Retinal pigment epithelial cell (primary cell): ENCODE data around the gene CILP2.

Experiments used
- DNase-seq: peaks from one replicate; pipeline ENCODE4 v3.0.0-alpha.2; 2010; ENCODE audit warnings: low read depth
- H3K4me3 ChIP-seq: 2 replicates; pipeline ENCODE4 v1.5.1; 2011; ENCODE audit warnings: mild to moderate bottlenecking, low read length, control low read depth, moderate library complexity
- TF ChIP-seq, protein P1 (sequence below): conservative IDR thresholded peaks from 2 replicates; pipeline ENCODE4 v1.5.1; 2011; ENCODE audit warnings: low read depth, low read length, control low read depth, inconsistent platforms

Gene CILP2

DNA sequence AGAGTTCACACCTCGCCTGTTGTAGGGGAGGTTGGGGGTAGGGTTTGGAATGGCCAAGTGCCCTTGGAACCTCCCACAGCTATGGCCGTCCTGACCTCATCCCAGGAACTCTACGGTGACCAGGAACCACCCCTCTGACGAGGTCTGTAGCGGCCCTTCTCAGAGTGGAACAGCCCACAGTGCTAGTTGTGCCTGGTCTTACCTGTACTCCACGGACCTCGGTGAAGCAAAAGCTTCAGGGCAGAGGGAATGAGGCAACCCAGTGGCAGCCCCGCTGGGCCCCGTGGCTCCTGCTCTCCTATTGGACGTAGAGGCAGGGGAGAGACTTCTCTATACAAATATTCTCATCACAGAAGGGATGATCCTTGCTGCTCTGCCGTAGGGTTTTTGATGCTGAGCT lies 29.8 kb upstream of the CILP2 start:
- no peak overlapping the region for H3K4me3 ChIP-seq
- TF ChIP-seq, protein P1, sequence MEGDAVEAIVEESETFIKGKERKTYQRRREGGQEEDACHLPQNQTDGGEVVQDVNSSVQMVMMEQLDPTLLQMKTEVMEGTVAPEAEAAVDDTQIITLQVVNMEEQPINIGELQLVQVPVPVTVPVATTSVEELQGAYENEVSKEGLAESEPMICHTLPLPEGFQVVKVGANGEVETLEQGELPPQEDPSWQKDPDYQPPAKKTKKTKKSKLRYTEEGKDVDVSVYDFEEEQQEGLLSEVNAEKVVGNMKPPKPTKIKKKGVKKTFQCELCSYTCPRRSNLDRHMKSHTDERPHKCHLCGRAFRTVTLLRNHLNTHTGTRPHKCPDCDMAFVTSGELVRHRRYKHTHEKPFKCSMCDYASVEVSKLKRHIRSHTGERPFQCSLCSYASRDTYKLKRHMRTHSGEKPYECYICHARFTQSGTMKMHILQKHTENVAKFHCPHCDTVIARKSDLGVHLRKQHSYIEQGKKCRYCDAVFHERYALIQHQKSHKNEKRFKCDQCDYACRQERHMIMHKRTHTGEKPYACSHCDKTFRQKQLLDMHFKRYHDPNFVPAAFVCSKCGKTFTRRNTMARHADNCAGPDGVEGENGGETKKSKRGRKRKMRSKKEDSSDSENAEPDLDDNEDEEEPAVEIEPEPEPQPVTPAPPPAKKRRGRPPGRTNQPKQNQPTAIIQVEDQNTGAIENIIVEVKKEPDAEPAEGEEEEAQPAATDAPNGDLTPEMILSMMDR, result no peak
- no peak for DNase-seq

DNA sequence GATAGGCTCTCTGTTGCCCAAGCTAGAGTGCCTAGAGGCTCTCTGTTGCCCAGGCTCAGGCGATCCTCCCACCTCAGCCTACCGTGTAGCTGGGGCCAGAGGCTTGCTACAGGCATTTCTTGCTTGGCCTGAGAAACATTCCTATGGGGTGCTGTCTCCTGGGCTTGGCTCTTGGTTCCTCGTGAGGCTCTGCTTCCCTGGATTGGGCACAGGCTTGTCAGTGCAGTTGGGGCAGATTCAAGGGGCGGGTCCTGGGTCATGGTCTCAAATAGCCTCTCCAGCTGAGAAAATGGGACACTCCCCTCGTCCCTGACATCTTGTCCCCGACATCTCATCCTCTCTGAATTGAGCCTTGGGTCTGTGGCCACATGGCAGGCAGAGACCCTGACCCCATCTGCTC lies 27.6 kb upstream of the CILP2 start:
- TF ChIP-seq, protein P1, result no peak
- H3K4me3 ChIP-seq, result no peak overlapping the region
- no peak for DNase-seq

DNA sequence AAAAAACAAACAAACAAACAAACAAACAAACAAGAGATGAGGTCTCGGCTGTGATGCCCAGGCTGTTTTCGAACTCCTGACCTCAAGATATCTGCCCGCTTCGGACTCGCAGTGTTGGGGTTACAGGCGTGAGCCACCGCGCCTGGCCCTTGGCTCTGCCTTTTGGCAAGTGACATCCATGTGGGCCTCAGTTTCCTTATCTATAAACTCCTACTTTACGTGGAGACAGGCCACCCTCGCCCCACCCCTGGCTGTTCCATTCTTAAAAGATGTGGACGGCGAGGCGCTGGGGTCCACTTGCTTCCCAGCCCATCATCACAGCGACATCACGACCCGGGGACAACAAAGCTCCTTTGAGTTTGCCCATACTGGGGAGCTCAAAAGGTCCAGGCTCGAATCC lies 24.4 kb upstream of the CILP2 start:
- H3K4me3 ChIP-seq, result no peak overlapping the region
- no peak for DNase-seq
- TF ChIP-seq, protein P1, result no peak

DNA sequence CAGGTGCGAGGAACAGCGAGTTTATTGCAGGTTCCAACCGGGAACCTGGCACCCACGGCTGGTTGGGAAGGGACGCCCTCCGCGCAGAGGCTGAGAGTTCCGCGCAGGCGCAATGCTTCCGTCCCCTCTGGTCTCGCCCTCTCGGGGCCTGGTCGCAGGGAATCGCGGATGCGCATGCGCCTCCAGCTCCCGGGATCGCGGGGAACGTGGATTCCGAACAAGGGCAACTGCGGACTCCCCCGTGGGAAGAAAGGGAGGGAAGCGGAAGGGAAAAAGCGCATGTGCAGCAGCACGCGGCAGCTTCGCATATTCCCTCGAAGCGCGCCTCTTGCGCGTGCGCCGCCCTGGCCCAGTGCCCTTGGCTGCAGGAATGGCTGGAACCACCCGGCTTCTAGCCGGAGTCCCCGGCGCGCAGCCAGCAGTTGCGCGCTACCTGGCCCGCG lies 23.8 kb upstream of the CILP2 start:
- no peak for DNase-seq
- H3K4me3 ChIP-seq, result no peak overlapping the region
- TF ChIP-seq, protein P1, result no peak

DNA sequence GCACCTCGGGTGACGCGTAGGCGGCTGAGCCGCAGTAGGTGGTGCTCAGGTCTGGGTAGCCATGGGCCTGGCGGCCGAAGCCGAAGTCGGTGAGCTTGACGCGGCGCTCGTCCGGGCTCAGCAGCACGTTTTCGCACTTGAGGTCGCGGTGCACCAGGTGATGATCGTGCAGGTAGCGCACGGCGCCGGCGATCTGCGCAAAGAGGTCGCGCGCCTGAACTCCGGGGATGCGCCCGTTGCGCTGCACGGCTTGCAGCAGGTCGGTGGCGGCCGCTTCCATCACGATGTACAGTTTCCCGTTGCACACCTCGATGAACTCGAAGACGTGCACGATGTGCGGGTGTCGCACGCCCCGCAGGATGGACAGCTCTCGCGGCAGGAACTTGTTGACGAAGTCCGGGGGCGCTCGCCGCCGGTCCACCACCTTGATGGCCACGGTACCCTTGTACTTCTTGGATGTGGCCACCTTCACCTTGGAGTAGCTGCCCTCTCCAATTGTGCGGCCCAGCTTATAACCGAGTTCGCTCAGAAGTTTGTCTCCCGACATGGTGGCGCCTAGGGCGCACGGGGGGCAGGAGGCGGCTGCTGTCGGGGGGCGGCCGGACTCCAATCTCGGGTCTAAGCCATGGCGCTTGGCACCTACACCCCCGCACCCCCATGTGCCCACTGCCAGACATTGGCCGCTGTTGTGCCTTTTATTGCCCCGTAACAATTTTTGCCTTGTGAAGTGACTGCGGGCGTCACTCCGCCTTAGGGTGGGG lies 23.0 kb upstream of the CILP2 start, which contains the start of gene TSSK6:
TSSK6 (minus strand) TSS at position 668 of the 761 bp plus-strand sequence; CDS start at position 547, 121 bp downstream.
- no peak for DNase-seq
- TF ChIP-seq, protein P1, result no peak
- H3K4me3 ChIP-seq, result peak within 1 kb of the TSS; percentile 77

DNA sequence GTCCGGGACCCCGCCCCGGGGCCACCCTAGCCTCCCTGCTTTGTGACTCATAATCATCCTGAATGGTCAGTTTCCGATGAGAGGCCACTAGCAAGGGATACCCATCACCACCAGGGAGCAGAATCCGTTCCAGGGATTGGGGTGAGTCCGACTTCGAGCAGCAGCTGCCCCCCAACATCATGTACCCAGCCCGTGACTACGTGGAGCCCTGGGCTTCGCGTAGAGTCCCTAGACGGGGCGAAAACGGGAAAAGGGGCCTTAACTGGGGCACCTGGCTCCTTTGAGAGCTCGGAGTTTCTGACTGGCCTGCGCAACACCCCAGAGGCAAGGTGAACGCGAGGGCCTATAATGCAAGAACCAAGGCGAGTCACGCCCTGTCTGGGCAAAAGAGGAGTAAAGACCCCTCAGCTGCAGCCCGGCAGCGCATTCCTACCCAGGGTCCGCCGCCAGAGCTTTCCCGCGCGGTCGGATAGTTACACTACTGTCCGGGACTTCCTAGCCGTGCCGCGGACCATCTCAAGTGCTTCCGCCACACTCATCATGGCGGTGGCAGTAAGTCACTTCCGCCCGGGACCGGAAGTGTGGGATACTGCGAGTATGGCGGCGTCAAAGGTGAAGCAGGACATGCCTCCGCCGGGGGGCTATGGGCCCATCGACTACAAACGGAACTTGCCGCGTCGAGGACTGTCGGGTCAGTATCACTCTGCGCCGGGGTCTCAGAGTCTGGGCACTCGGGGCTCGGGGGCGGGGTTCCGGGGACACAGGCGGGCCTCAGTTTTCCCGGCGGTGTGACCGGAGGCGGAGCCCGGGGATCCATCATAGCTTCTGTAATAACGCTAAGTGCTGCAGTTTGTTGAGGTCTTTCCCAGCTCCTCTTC lies 22.2 kb upstream of the CILP2 start, which contains the start of gene NDUFA13:
NDUFA13 (plus strand) TSS at position 584 of the 878 bp plus-strand sequence; CDS start at position 598, 14 bp downstream.
- H3K4me3 ChIP-seq, result peak within 1 kb of the TSS; percentile 77
- DNase-seq, result peak; percentile 53
- TF ChIP-seq, protein P1, result peak; percentile 26
